ENCODE results near the gene PPP4C. TPM values are rescaled to one million over a fixed set of nuclear protein-coding genes. Genes with fewer than 3 reads are reported as not detected.

PPP4C gene
- total and polyA plus RNA-seq, 2 of the 8 experiments (the other 6 are each of a cell fraction or from before 2014, with no cell fraction given): 148 to 298 TPM

Other genes with a start within 250 kb of the PPP4C start
- gene CDIPT, start 212.8 kb upstream of the PPP4C start, total RNA-seq (2021; fragmentation: NEBNext Ultra II Directional; extraction: Animal tissue kit (Norgen Biotek cat#: 25700)): 69.2 and 70.9 TPM in 2 replicates
- 140 and 190 TPM in 2 replicates for gene CDIPT, start 212.8 kb upstream of the PPP4C start, polyA plus RNA-seq (2011; rRNA removed)
- 43.5 and 46.6 TPM in 2 replicates for gene SEZ6L2, start 176.4 kb upstream of the PPP4C start, total RNA-seq (2021; fragmentation: NEBNext Ultra II Directional; extraction: Animal tissue kit (Norgen Biotek cat#: 25700))
- 47.7 and 65.7 TPM in 2 replicates for gene SEZ6L2, start 176.4 kb upstream of the PPP4C start, polyA plus RNA-seq (2011; rRNA removed)
- gene ASPHD1, start 175.5 kb upstream of the PPP4C start, total RNA-seq (2021; fragmentation: NEBNext Ultra II Directional; extraction: Animal tissue kit (Norgen Biotek cat#: 25700)): 17.8 and 18.6 TPM in 2 replicates
- gene ASPHD1, start 175.5 kb upstream of the PPP4C start, polyA plus RNA-seq (2011; rRNA removed): 14.1 and 14.5 TPM in 2 replicates
- gene KCTD13, start 149.8 kb upstream of the PPP4C start, total RNA-seq (2021; fragmentation: NEBNext Ultra II Directional; extraction: Animal tissue kit (Norgen Biotek cat#: 25700)): 10.8 and 12.3 TPM in 2 replicates
- gene KCTD13, start 149.8 kb upstream of the PPP4C start, polyA plus RNA-seq (2011; rRNA removed): 9.2 and 14.0 TPM in 2 replicates
- gene TMEM219, start 113.9 kb upstream of the PPP4C start, total RNA-seq (2021; fragmentation: NEBNext Ultra II Directional; extraction: Animal tissue kit (Norgen Biotek cat#: 25700)): 60.2 and 64.9 TPM in 2 replicates
- gene TMEM219, start 113.9 kb upstream of the PPP4C start, polyA plus RNA-seq (2011; rRNA removed): 116 and 150 TPM in 2 replicates
- 32.6 and 34.2 TPM in 2 replicates for gene TAOK2, start 102.1 kb upstream of the PPP4C start, total RNA-seq (2021; fragmentation: NEBNext Ultra II Directional; extraction: Animal tissue kit (Norgen Biotek cat#: 25700))
- 13.5 and 18.0 TPM in 2 replicates for gene TAOK2, start 102.1 kb upstream of the PPP4C start, polyA plus RNA-seq (2011; rRNA removed)
- gene HIRIP3, start 80.4 kb upstream of the PPP4C start, total RNA-seq (2021; fragmentation: NEBNext Ultra II Directional; extraction: Animal tissue kit (Norgen Biotek cat#: 25700)): 17.7 and 18.5 TPM in 2 replicates
- 11.9 and 14.0 TPM in 2 replicates for gene HIRIP3, start 80.4 kb upstream of the PPP4C start, polyA plus RNA-seq (2011; rRNA removed)
- 91.2 and 92.7 TPM in 2 replicates for gene INO80E, start 79.8 kb upstream of the PPP4C start, total RNA-seq (2021; fragmentation: NEBNext Ultra II Directional; extraction: Animal tissue kit (Norgen Biotek cat#: 25700))
- 43.0 and 110 TPM in 2 replicates for gene INO80E, start 79.8 kb upstream of the PPP4C start, polyA plus RNA-seq (2011; rRNA removed)
- gene DOC2A, start 65.0 kb upstream of the PPP4C start, total RNA-seq (2021; fragmentation: NEBNext Ultra II Directional; extraction: Animal tissue kit (Norgen Biotek cat#: 25700)): 10.3 and 13.9 TPM in 2 replicates
- 20.7 and 34.2 TPM in 2 replicates for gene DOC2A, start 65.0 kb upstream of the PPP4C start, polyA plus RNA-seq (2011; rRNA removed)
- gene C16orf92, start 52.8 kb upstream of the PPP4C start, total RNA-seq (2021; fragmentation: NEBNext Ultra II Directional; extraction: Animal tissue kit (Norgen Biotek cat#: 25700)): not detected in 2 replicates
- not detected in 2 replicates for gene C16orf92, start 52.8 kb upstream of the PPP4C start, polyA plus RNA-seq (2011; rRNA removed)
- gene TLCD3B, start 44.7 kb upstream of the PPP4C start, total RNA-seq (2021; fragmentation: NEBNext Ultra II Directional; extraction: Animal tissue kit (Norgen Biotek cat#: 25700)): 26.9 and 27.8 TPM in 2 replicates
- gene TLCD3B, start 44.7 kb upstream of the PPP4C start, polyA plus RNA-seq (2011; rRNA removed): 15.2 and 23.0 TPM in 2 replicates
- 1,083 and 1,146 TPM in 2 replicates for gene ALDOA, start 10.2 kb upstream of the PPP4C start, total RNA-seq (2021; fragmentation: NEBNext Ultra II Directional; extraction: Animal tissue kit (Norgen Biotek cat#: 25700))
- 1,072 and 1,397 TPM in 2 replicates for gene ALDOA, start 10.2 kb upstream of the PPP4C start, polyA plus RNA-seq (2011; rRNA removed)
- gene TBX6, start 15.9 kb downstream of the PPP4C start, total RNA-seq (2021; fragmentation: NEBNext Ultra II Directional; extraction: Animal tissue kit (Norgen Biotek cat#: 25700)): 2.3 and 2.8 TPM in 2 replicates
- 2.2 and 3.6 TPM in 2 replicates for gene TBX6, start 15.9 kb downstream of the PPP4C start, polyA plus RNA-seq (2011; rRNA removed)
- gene YPEL3, start 20.2 kb downstream of the PPP4C start, total RNA-seq (2021; fragmentation: NEBNext Ultra II Directional; extraction: Animal tissue kit (Norgen Biotek cat#: 25700)): 40.3 and 43.2 TPM in 2 replicates
- 53.3 and 91.8 TPM in 2 replicates for gene YPEL3, start 20.2 kb downstream of the PPP4C start, polyA plus RNA-seq (2011; rRNA removed)
- 1.5 TPM in 1 of 2 replicates, not detected in the other for gene GDPD3, start 37.5 kb downstream of the PPP4C start, total RNA-seq (2021; fragmentation: NEBNext Ultra II Directional; extraction: Animal tissue kit (Norgen Biotek cat#: 25700))
- gene GDPD3, start 37.5 kb downstream of the PPP4C start, polyA plus RNA-seq (2011; rRNA removed): 0.20 and 0.30 TPM in 2 replicates
- 28.7 and 40.1 TPM in 2 replicates for gene MAPK3, start 47.2 kb downstream of the PPP4C start, total RNA-seq (2021; fragmentation: NEBNext Ultra II Directional; extraction: Animal tissue kit (Norgen Biotek cat#: 25700))
- gene MAPK3, start 47.2 kb downstream of the PPP4C start, polyA plus RNA-seq (2011; rRNA removed): 67.9 and 96.1 TPM in 2 replicates
- 11.7 and 12.1 TPM in 2 replicates for gene CORO1A, start 107.6 kb downstream of the PPP4C start, total RNA-seq (2021; fragmentation: NEBNext Ultra II Directional; extraction: Animal tissue kit (Norgen Biotek cat#: 25700))
- gene CORO1A, start 107.6 kb downstream of the PPP4C start, polyA plus RNA-seq (2011; rRNA removed): 10.9 and 11.8 TPM in 2 replicates
- gene BOLA2B, start 117.7 kb downstream of the PPP4C start, total RNA-seq (2021; fragmentation: NEBNext Ultra II Directional; extraction: Animal tissue kit (Norgen Biotek cat#: 25700)): 208 and 211 TPM in 2 replicates
- gene BOLA2B, start 117.7 kb downstream of the PPP4C start, polyA plus RNA-seq (2011; rRNA removed): 872 and 991 TPM in 2 replicates
- gene SLX1A, start 117.9 kb downstream of the PPP4C start, total RNA-seq (2021; fragmentation: NEBNext Ultra II Directional; extraction: Animal tissue kit (Norgen Biotek cat#: 25700)): 18.2 and 36.9 TPM in 2 replicates
- gene SLX1A, start 117.9 kb downstream of the PPP4C start, polyA plus RNA-seq (2011; rRNA removed): 4.7 and 7.3 TPM in 2 replicates
- 10.9 and 13.8 TPM in 2 replicates for gene SULT1A3, start 123.3 kb downstream of the PPP4C start, total RNA-seq (2021; fragmentation: NEBNext Ultra II Directional; extraction: Animal tissue kit (Norgen Biotek cat#: 25700))
- 1.9 and 4.4 TPM in 2 replicates for gene SULT1A3, start 123.3 kb downstream of the PPP4C start, polyA plus RNA-seq (2011; rRNA removed)
- gene NPIPB13, start 172.5 kb downstream of the PPP4C start, total RNA-seq (2021; fragmentation: NEBNext Ultra II Directional; extraction: Animal tissue kit (Norgen Biotek cat#: 25700)): 13.5 and 15.5 TPM in 2 replicates
- gene NPIPB13, start 172.5 kb downstream of the PPP4C start, polyA plus RNA-seq (2011; rRNA removed): 4.3 and 6.0 TPM in 2 replicates